ENCODE measurements around the gene TAF4.
"Not testable (repeated sequence)": the region's sequence is repeated elsewhere in the genome, so short reads cannot be mapped to it uniquely, and the experiment has no call there.

The TAF4 gene

GRCh38 chr20:62079166-62079565, 13.5 kb upstream of the TAF4 start:
- no peak for DNase-seq

DNA sequence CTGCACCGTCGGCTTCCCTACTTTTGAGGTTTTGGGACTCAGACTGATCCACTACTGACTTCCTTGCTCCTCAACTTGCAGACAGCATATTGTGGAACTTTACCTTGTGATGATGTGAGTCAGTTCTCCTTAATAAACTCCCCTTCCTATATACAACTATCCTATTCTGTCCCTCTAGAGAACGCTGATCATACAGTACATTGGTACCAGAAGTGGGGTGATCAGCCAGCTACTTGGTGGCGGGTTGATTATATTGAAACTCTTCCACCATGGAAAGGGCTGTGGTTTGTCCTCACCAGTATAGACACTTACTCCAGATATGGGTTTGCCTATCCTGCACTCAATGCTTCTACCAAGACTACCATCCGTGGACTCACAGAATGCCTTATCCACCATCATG, 7.6 kb upstream of the TAF4 start:
- no peak for DNase-seq

- not testable (repeated sequence) for DNase-seq
These were observed 6.2 kb upstream of the TAF4 start for GRCh38 chr20:62071669-62072430.

DNA sequence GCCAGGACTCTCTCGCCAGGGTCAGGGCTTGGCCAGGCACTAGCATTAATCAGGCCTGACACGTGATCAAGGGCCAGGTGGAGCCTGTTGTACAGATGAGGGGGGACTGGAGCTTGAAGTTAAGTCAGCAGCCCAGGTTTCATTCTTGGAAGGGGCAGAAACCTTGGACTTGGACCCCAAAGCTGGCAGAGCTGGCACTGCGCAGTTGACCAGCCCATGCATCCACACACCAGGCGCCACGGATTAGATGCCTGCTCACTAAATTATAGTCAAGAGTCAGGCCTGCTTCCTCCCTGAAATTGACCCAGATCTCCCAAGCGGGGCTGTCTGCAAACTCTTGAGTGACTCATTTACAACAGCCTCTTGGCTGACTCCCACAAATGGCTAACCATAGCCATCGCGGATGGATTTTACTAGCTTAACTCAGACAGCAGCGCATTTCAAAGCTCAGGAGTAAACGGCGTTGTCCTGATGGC, 4.1 kb upstream of the TAF4 start:
- no peak for DNase-seq

- no peak for DNase-seq
These were observed 3.3 kb upstream of the TAF4 start for GRCh38 chr20:62068997-62069396.

DNA sequence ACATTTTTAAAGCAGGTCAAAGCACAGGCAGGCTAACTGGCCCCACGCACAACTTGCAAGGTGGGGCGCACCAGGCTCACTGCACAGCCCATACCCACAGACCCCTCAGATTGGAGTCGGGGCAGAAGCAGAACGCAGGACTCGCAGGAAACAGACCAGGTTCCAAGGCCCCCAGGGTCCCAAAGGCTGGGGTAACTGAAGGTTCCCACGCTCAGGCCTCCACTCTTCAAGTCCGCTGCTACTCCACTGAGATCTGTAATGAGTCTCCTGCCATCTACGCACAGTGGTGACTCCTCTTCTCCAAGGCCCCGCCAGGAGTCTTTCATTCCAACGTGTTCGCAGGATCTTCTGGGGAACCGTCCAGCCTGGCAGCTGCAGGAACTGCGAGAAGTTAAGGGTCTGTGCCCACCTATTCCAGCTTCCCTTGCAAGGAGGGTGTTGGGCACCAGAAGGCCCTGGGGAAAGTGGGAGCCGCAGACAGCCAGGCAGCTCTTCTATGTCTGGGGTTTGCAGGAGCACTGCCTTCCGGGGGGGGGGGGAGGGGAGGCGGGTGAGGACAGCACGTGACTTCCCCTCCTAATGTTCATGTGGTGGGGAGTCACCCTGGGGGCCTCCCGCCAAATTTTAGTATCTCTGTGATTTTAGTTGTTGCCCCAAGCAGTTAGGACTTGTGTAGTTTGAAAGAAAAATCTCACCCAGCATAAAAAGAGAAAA, 2.0 kb upstream of the TAF4 start:
- DNase-seq = no peak

- peak; percentile 26 for DNase-seq
These were observed 1.3 kb upstream of the TAF4 start for GRCh38 chr20:62066983-62067433.

DNA sequence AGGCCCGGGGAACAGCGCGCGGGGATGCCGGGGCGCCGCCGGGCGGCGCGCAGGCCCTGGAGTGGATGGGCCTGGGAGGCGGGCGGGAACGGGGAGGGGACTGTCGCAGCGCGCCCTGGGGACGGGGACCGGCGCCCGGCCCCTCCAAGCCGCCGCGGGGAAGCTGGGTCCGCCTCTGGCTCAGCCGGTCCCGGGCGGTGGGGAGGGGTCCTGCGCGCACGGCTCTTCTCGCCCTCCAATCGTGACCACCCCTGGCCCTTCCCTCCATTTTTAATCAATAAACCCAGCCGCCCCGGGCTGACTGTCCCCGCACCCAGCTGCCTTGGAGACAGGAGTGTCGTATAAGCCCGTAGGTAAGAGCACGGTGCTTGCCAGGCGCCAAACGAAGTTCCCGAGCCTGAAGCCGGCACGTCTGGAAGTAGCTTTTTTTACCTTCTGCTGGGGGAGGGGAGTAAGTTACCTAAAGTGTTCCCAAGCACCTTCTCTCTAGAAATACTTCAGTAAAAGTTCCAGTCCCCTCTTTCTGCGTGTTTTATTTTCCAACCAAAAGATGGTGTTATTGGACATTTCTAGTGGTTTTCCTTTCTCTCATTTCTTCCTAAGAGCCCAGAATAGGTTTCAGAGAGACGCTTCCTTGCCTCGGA, 780 bp upstream of the TAF4 start:
- DNase-seq = peak; percentile 29

DNA sequence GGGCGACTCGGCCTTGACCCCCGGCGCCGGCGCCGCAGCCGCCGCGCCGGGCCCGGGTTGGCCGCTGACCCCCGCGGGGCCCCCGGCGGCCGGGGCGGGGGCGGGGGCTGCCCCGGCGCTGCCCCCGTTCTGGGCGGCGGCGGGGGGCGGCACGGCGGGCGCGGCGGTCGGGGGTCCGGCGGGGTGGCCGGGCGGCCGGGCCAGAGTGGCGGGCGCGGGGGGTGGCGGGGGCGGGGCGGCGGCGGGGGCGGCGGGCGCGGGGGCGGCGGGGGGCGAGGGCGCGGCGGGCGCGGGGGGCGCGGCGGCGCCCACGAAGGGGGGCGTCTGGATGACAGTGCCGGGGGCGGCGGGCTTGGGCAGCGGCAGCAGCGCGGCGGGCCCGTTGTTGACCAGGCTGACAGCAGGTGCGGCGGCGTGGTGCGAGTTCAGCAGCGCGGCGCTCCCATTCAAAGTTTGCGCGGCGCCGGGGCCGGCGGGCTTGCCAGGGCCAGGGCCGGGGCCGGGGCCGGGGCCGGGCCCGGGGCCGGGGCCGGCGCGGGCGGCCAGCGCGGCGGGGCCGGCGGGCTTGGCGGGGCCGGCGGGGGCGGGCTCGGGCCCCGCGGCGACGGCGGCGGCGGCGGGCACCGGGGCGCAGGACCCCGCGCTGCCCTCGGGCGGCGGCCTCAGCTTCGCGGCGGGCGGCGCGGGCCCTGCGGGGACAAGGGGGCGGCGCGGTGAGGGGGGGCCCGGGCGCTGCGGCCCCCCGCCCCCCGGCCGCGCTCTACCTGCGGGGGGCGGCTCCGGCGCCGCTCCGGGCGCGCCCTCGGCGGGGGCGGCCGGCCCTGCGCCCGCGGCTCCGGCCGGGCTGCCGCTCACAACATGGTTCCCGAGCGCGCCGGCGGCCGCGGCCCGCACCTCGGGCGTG, 659 bp downstream of the TAF4 start:
- no peak for DNase-seq

DNA sequence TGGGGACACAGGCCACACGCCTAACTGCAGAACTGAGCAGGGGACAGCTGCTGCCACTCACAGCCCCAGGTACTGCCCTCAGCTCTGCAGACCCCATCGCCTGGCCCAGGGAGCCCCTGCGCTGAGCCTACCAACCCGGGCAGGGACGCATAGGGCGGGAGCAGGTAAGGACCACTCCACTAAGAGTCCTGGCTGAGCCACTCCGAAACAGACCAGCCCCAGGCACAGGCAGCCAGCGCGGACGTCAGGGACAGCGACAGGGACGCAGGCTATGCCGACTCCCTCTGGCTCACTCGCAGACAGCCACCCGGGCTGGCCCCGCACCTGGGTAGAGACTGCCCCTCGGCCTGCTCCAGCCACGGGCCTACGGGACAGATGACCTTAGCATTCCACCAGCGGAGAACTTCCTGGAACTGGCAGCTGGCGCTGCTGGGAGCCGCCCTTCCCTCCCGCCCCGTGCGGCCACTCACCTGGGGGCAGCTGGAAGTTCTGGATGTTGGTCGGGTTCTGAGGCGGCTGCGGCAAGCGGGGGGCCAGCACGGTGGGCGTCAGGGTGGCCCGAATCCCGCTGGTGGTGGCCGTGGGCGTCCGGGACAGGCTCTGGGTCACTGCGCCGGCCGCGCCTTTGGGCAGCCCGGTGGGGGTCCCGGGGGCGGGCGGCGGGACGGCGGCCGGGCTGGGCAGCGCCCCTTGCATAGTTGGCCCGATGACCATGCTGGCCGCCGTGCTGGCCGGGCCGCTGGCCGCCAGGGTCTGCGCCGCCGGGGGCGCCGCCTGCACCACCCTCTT, 1.5 kb downstream of the TAF4 start:
- no peak for DNase-seq

DNA sequence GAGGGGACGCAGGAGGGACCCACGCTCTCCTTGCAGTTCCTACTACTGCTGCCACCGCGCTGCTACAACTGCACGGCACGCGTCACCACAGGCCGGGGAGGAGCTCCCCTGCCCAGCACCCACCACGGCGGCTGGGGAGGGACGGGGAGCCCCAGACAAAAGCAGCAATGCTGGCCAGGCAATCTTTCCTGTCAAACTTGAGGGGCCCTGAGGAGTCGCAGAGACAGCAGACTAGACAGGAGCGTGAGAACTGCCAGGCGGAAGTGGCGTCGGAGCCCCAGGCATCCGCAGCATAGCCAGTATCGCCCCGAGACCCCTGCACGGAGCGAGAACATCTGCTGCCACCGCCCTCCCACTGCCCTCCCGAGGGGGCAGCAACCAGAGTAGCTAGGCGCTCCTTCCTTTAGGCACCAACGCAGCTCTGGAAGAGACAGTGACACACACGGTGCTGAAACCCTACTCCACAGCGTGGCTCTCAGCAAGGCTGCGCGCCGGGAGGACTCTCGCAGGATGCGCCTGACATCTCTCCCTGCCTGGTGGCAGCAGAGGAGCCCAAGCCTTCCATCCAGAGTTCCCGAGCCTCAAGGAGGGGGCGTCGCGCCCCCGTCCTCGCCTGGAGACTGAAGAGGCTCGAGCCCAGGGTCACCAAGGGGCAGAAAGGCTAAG, 2.2 kb downstream of the TAF4 start:
- DNase-seq = peak; percentile 30

DNA sequence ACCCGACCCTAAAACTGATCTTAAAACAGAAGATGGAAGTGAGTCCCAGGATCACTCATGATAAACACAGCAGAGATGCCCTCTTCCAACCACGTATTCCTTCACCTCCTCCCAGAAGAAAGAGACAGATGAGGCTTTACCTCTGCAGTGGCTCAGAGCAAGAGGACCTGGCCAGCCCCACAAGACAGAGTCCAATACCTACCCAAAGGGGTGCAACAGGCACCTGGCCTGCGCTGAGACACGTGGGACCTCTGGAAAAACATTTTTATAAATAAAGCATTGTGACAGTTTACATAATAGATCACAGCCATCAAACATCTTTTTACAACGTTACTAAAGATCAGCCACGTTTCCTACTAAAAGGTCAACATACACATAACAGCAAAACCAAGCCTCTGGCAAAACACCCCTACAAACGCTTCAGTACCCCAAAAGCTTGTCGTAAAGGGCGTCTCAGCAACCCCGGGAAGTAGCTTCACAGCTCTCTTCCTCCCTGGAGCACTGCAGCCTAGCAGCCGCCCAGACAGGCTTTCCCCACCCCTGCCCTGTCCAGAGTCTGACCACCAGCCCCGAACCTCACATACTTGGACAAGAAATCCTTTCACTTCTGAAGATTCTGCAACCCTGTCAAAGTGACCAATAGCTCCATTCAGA, 2.9 kb downstream of the TAF4 start:
- DNase-seq = no peak

- no peak for DNase-seq
These were observed 3.7 kb downstream of the TAF4 start for GRCh38 chr20:62061851-62062423.

DNA sequence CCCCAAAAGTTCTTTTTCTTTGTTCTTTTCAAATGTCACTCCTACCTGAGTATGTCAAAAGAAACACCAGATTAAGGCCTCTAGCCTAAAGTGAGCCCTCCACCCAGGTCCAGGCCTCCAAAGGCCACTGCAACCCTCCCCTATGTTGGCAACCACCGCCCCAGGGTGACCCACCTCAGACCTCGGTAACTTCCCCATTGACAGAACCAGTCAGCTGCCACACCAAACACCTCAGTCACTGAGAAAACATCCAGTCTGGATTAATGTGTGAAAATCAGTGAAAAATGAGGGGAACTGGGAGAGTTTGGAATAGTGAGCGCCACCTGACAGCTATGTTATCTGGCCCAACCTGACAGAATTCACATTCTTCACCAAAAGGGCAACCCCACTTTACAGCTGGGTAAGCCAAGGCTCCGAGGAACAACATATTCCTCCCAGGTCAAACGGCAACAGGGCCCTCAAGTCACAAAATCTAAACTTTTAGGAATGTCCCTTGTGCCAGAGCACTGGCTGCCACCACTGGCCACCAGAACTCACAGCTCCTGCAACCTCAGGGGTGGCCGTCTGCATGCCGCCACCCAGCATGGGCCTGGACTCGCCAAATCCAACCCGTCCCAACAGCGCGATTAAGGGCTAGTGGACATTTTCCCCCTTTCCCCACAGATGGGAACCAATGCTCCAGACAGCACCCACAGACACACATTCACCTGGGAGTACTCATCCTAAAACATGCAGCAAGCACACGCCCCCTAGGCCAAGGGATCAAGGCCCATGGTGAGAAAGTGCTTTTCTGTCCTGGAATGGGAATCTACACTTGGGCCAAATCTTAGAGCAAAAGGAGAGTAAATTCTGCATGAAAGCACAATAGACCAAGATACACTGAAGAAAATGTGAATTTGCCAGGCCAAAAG, 4.8 kb downstream of the TAF4 start:
- no peak for DNase-seq

- no peak for DNase-seq
These were observed 5.6 kb downstream of the TAF4 start for GRCh38 chr20:62059920-62060630.

DNA sequence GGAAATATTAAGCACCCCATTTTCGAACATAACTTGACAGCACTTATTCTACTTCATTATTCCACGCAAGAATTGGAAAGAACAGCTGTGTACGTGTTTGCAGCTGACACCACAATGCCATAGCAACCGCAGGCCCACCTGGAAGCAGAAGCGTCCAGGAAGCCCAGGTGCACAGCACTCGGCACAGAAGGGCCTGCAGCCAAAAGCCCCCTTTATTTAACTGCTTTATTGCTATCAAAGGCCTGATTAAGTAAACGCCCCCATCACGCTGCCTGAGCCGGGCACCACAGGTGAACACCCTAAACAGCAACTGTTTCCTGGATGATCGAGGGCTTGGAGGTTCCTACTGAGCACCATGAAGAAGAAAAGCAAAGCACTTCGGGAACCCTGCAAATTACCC, 6.3 kb downstream of the TAF4 start:
- DNase-seq = no peak

DNA sequence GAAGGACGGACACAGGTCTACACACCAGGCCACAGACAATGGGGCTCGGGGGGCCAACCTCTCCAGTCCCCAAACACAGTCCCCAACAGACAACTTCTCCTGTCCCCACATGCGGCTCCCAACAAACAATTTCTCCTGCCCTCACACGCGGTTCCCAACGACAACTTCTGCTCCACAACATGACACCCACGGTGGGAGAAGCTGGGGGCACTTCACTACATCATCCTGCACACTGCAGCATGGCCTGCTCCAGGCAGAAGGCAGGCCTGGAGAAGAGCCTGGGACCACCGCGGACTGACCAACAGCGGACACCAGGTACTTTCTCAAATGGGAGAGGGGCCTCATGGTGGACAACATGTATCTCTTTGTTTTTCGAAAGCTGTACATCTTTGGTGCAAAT, 6.7 kb downstream of the TAF4 start:
- no peak for DNase-seq

DNA sequence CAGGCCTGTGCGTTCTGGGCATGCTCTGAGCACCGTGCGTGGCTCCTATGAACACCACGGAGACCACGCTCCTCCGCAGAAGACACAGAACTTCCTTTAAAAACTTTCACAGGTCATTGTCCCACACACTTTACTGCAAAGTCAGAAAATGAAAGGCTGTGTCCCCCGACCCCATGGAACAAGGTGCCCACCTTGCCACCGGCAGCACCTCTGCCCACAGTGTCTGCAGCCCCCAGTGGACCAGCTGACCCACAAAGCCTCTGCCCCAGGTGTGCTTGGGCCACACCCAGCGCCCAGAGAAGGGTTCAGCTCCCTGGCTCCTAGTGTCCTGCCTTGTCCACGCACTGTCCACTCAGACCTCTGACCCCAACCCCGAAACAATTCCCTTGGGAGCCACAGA, 8.7 kb downstream of the TAF4 start:
- no peak for DNase-seq

DNA sequence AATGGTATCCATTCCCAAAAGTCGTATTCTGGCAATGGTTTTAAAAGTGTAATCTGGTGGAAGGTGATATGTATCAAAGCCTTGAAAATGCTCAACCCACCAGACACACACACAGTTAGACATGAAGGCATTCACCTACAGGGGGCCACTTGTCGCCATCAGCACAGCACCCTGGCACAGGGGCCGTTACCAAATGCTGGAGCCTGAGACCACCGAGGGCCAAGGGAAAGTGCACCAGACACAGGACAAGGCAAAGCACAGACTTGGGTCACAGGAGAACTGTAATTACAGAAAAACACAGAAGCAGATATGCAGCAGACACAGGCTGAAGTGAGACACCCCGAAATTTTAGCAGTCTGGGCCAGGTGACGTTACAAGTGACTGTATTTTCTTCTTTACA, 9.3 kb downstream of the TAF4 start:
- DNase-seq = no peak
